ENCODE data around the gene EVL.

The EVL gene

GRCh38 chr14:100037353-100037752, 27.9 kb upstream of the EVL start:
- no peak for DNase-seq (ENCODE audit: extremely low read depth in 1 of 2, low read depth in 1 of 2)

GRCh38 chr14:100038065-100038464, 27.2 kb upstream of the EVL start:
- no peak for DNase-seq (ENCODE audit: extremely low read depth in 1 of 2, low read depth in 1 of 2)

GRCh38 chr14:100039903-100040302, 25.3 kb upstream of the EVL start:
- DNase-seq (ENCODE audit: extremely low read depth in 1 of 2, low read depth in 1 of 2), result no peak

GRCh38 chr14:100041271-100041670, 24.0 kb upstream of the EVL start:
- no peak for DNase-seq (ENCODE audit: extremely low read depth in 1 of 2, low read depth in 1 of 2)

- DNase-seq (ENCODE audit: extremely low read depth in 1 of 2, low read depth in 1 of 2), result no peak
Observed at GRCh38 chr14:100042286-100042685, 22.9 kb upstream of the EVL start.

GRCh38 chr14:100045642-100046344, 19.4 kb upstream of the EVL start:
- DNase-seq (ENCODE audit: extremely low read depth in 1 of 2, low read depth in 1 of 2), result no peak

GRCh38 chr14:100047600-100047999, 17.6 kb upstream of the EVL start:
- DNase-seq (ENCODE audit: extremely low read depth in 1 of 2, low read depth in 1 of 2), result no peak

- no peak for DNase-seq (ENCODE audit: extremely low read depth in 1 of 2, low read depth in 1 of 2)
Observed at GRCh38 chr14:100048786-100049185, 16.4 kb upstream of the EVL start.

- no peak for DNase-seq (ENCODE audit: extremely low read depth in 1 of 2, low read depth in 1 of 2)
Observed at GRCh38 chr14:100049220-100049619, 16.0 kb upstream of the EVL start.

GRCh38 chr14:100051103-100051502, 14.1 kb upstream of the EVL start:
- no peak for DNase-seq (ENCODE audit: extremely low read depth in 1 of 2, low read depth in 1 of 2)

GRCh38 chr14:100051543-100051942, 13.7 kb upstream of the EVL start:
- no peak for DNase-seq (ENCODE audit: extremely low read depth in 1 of 2, low read depth in 1 of 2)

GRCh38 chr14:100052819-100053218, 12.4 kb upstream of the EVL start:
- no peak for DNase-seq (ENCODE audit: extremely low read depth in 1 of 2, low read depth in 1 of 2)

GRCh38 chr14:100054316-100055075, 10.7 kb upstream of the EVL start:
- DNase-seq (ENCODE audit: extremely low read depth in 1 of 2, low read depth in 1 of 2), result no peak

GRCh38 chr14:100056431-100056830, 8.8 kb upstream of the EVL start:
- DNase-seq (ENCODE audit: extremely low read depth in 1 of 2, low read depth in 1 of 2), result no peak

GRCh38 chr14:100056964-100057795, 8.0 kb upstream of the EVL start:
- no peak for DNase-seq (ENCODE audit: extremely low read depth in 1 of 2, low read depth in 1 of 2)

- DNase-seq (ENCODE audit: extremely low read depth in 1 of 2, low read depth in 1 of 2), result no peak
Observed at GRCh38 chr14:100058777-100059437, 6.3 kb upstream of the EVL start.

- no peak for DNase-seq (ENCODE audit: extremely low read depth in 1 of 2, low read depth in 1 of 2)
Observed at GRCh38 chr14:100059438-100059781, 5.8 kb upstream of the EVL start.

GRCh38 chr14:100060760-100061159, 4.5 kb upstream of the EVL start:
- no peak for DNase-seq (ENCODE audit: extremely low read depth in 1 of 2, low read depth in 1 of 2)

GRCh38 chr14:100062590-100062989, 2.6 kb upstream of the EVL start:
- DNase-seq (ENCODE audit: extremely low read depth in 1 of 2, low read depth in 1 of 2), result no peak

- DNase-seq (ENCODE audit: extremely low read depth in 1 of 2, low read depth in 1 of 2), result no peak
Observed at GRCh38 chr14:100063314-100063941, 1.8 kb upstream of the EVL start.
